Stimulated activated CD4-positive, alpha-beta T cell treated with anti-CD3 and anti-CD28 coated beads, Interleukin-4, amount 100 ng/mL, for 1 hour (primary cell): ENCODE results near the gene CXCL17.

Experiments
- DNase-seq: peaks from one replicate; pipeline ENCODE4 v3.0.0-alpha.2; 2020

Gene CXCL17

GRCh38 chr19:42423462-42424344 lies 19.0 kb downstream of the CXCL17 start:
- peak; percentile 93 for DNase-seq

GRCh38 chr19:42422901-42423461 lies 19.8 kb downstream of the CXCL17 start:
- DNase-seq, result peak; percentile 42

GRCh38 chr19:42422092-42422900 lies 20.4 kb downstream of the CXCL17 start:
- no peak for DNase-seq

GRCh38 chr19:42421591-42422031 lies 21.1 kb downstream of the CXCL17 start:
- DNase-seq, result no peak

DNA sequence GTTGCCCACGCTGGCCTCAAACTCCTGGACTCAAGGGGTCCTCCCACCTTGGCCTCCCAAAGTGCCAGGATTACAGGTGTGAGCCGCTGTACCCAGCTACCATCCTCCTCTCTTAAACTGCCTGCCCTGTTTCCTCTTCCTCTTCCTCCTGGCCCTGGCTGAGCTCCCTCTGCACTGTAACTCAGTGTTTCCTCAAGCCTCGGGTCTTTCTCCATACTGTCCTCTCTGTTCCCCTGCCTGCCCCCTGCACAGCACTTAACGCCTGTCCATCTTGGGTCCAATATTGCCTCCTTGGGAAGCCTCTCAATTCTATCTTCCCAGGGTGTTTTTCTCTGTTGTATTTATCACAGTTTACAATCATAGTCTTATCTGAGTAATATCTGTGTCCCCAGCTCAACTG lies 21.6 kb downstream of the CXCL17 start:
- no peak for DNase-seq

- peak; percentile 79 for DNase-seq
These were observed 22.6 kb downstream of the CXCL17 start for GRCh38 chr19:42420055-42420544.

DNA sequence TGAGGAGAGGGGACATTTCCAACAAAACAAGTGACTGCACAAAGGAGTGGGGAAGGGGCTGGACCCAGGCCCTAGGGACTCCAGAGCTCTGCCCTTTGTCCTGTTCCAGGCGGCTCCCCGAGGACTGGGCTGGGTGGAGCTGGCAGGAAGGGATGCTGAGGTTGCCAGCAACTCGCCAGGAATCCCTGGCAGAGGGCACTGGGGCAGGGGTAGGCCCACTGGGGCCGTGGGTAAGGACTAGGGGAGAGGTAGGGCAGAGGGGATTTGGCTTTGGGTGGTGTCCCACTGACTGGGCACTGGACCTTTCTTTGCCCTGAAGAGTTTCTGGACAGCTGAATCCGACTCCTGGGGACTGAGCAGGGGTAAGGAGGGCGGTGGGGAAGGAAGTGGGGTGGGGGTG lies 23.4 kb downstream of the CXCL17 start:
- DNase-seq, result no peak

DNA sequence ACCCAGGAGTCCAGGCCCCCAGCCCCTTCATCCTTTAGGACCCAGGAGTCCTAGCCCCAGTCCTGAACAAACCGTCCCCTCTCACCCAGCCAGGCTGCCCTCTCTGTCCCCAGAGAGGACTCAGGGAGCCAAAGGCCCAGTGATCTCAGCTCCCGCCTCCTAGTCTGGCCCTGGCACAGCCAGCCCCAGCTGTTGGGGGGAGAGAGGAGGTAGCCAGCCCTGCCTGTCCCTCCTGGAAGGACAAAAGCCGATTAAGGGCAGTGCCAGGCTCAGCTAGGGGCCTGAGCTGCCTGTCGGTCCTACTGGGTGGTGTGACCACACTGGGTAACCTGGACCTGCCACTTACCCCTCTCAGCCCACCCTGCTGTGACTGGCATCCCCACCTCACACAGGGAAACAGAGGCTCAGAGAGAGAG lies 30.1 kb downstream of the CXCL17 start:
- DNase-seq, result no peak

- DNase-seq, result no peak
These were observed 30.5 kb downstream of the CXCL17 start for GRCh38 chr19:42412227-42412626.

- no peak for DNase-seq
These were observed 31.1 kb downstream of the CXCL17 start for GRCh38 chr19:42411581-42412178.

DNA sequence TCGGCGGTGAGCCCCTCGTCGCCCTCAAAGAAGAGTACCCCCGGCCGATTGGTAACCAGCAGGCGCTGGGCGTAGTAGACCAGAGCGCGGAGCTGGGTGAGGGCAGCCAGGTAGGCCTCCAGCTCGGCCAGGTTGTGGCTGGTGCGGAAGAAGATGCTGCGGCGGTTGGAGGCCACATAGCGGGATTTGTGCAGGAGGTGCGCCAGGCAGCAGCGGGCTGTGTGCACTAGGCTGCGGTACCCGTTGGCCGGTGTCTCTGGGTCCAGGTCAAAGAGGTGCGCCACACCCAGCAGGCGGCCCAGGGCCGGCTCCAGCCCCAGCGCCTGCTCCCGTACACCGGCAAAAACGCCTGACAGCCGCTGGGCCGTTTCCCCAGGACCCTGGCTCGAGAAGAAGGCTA lies 32.4 kb downstream of the CXCL17 start:
- no peak for DNase-seq

DNA sequence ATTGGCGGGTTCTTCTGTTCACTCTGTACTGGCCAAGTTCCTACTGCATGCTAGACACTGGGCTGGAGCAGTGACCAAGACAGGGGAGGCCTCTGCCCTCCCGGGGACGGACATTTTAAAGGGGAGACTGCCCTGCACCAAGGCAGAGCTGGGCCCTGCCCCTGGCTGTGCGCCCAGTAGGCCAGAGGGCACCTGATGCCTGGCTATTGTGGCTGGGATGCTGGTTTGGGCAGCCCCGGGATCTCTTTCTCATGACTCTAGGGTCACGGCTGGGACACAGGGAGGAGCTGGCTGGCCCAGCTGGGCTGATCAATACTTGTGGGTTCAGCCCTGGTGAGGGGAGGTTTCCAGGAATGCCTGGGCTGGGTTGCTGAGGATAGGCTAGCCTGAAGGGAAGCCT lies 33.3 kb downstream of the CXCL17 start:
- DNase-seq, result no peak

DNA sequence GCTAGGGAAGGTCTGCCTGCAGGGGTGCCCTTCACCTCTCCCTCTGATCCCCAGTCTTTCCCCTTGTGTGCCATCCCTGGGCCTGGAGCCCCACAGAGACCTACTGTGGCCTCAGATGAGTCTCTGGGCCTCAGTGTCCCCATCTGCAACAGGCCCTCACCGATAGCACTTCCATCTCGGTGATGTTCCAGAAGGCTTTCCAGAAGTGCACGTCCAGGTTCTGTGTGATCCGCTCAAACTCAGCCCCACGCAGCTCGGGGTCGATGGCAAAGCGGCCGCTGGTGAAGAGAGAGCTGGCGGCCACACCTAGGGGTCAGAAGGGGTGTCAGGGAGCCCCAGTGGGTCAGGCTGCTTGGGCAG lies 35.0 kb downstream of the CXCL17 start:
- DNase-seq, result no peak

- DNase-seq, result no peak
These were observed 35.5 kb downstream of the CXCL17 start for GRCh38 chr19:42407085-42407815.

DNA sequence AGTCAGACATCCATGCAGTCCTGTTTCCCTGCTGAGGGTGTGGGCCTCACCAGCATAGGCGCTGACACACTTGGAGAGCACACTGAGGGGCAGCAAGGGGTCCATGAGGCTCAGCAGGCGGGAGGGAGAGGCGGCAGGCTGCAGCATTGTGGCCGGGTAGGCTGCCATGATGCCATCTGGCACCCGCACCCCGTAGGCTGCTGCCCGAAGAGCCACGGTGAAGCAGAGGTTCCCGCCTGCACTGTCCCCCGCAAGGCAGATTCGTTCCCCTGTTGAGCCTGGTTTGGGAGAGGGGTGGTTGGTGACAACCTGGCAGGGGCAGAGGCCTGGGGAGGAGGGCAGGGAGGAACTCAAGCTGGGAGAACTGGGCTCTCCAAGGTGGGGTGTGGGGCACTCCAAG lies 36.6 kb downstream of the CXCL17 start:
- no peak for DNase-seq

DNA sequence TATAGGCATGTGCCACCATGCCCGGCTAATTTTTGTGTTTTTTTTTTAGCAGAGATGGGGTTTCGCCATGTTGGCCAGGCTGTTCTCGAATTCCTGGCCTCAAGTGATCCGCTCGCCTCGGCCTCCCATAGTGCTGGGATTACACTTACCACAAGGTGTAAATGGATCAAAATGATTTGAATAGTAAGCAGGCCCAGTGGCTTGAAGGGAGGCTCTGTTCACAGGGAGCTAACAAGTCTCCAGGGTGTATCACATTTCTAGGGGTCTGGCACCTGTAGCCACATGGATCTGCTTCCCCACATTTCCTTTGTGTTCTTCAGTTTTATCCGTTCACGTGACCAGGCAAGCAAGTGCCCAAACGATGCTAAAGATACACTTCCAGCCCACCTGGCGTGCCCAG lies 39.2 kb downstream of the CXCL17 start:
- DNase-seq, result no peak

GRCh38 chr19:42402376-42403116 lies 40.2 kb downstream of the CXCL17 start:
- no peak for DNase-seq

- DNase-seq, result peak; percentile 81
These were observed 41.1 kb downstream of the CXCL17 start for GRCh38 chr19:42401365-42402303.

DNA sequence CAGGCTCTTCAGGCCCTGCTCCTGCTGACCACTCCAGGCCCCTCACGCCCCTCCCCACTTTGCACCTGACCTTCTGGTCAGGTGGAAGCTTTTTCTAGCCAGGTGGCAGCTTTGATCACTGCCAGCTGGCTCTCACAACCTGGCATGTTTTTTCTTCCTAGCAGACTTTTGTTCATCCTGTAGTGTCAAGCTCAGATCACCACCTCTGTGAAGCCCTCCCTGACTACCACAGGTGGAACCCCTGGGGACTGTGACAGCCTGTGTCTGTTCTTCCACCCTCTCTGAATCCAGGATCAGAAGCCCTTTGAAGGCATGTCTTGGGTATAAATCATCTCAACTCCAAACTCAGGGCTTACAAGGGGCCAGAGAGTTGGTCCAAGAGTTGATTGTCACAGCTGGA lies 42.3 kb downstream of the CXCL17 start:
- no peak for DNase-seq
